T-helper 17 cell (primary cell): ENCODE data around the gene DDOST. TPM values are rescaled to one million over a fixed set of nuclear protein-coding genes. Genes with fewer than 3 reads are reported as not detected.
A peak's percentile ranks its signal among the peaks of the same experiment; 100 is the strongest.

Experiments used
- ATAC-seq: fragments of 150-1000 bp; cut with Tn5 transposase; 2 replicates; pipeline ENCODE4 v1.10.0; 2021; ENCODE audit warnings: mild to moderate bottlenecking, moderate library complexity
- DNase-seq, 3 donors: peaks; one replicate each; pipeline versions ENCODE4 v3.0.0 to v3.0.0-alpha.2; 2020 to 2021
- H3K9me3 ChIP-seq: one replicate; pipeline ENCODE4 v1.7.0; 2013; ENCODE audit warnings: low read length, mild to moderate bottlenecking; ENCODE audit not compliant: control insufficient read depth, poor library complexity, severe bottlenecking
- H3K27ac Mint-ChIP-seq: one replicate; pipeline ENCODE4 v1.8.0; 2022; ENCODE audit warnings: mild to moderate bottlenecking, moderate library complexity, mixed read lengths
- H3K27me3 Mint-ChIP-seq: one replicate; pipeline ENCODE4 v1.8.0; 2022; ENCODE audit warnings: mixed read lengths
- H3K36me3 Mint-ChIP-seq: one replicate; pipeline ENCODE4 v1.8.0; 2022; ENCODE audit warnings: low read depth, mixed read lengths
- H3K4me1 Mint-ChIP-seq: one replicate; pipeline ENCODE4 v1.8.0; 2022; ENCODE audit warnings: mild to moderate bottlenecking, mixed read lengths
- H3K4me3 Mint-ChIP-seq: one replicate; pipeline ENCODE4 v1.8.0; 2022; ENCODE audit warnings: mild to moderate bottlenecking, moderate library complexity, mixed read lengths
- total RNA-seq, 4 donors: library from RNA in 2 of 4; stranded (reverse) in 2 of 4; gene quantifications; one replicate each; pipeline ENCODE4 v1.2.3 and lab custom pipeline; 2022 to 2026

DDOST gene
- total RNA-seq = 100 to 1,000 TPM; 104 to 112 TPM
- 94.3 to 140 reads per million in 2 donors for total RNA-seq (lab: John Stamatoyannopoulos, UW)

GRCh38 chr1:20661207-20662109 is at the start of gene DDOST:
Gene DDOST (minus strand): TSS chr1:20661369. CDS start chr1:20661350, 19 bp downstream.
- peaks cover 3% of the 10 kb centered on the region for H3K36me3 Mint-ChIP-seq
- H3K27me3 Mint-ChIP-seq = no peaks in the 10 kb centered on the region
- H3K9me3 ChIP-seq = no peaks in the 10 kb centered on the region
- H3K4me3 Mint-ChIP-seq = peak within 1 kb of the TSS; percentile 96
- H3K4me1 Mint-ChIP-seq = peaks cover 37% of the 10 kb centered on the region
- ATAC-seq = peak; percentile 96
- peak within 1 kb of the TSS; percentile 99 for H3K27ac Mint-ChIP-seq
- peak; percentile 86 to 90 (median 87) for DNase-seq

GRCh38 chr1:20710469-20711284 is 49.5 kb upstream of the DDOST start:
- H3K9me3 ChIP-seq = no peaks in the 10 kb centered on the region
- DNase-seq (no peak), ATAC-seq (no peak)
- Mint-ChIP-seq H3K27ac (no peak overlapping the region), H3K4me3 (no peak overlapping the region), H3K4me1 (peaks cover 2% of the 10 kb centered on the region), H3K27me3 (peaks cover 16% of the 10 kb centered on the region), H3K36me3 (no peaks in the 10 kb centered on the region)

- no peaks in the 10 kb centered on the region for H3K9me3 ChIP-seq
- Mint-ChIP-seq H3K36me3 (no peaks in the 10 kb centered on the region), H3K27me3 (peaks cover 11% of the 10 kb centered on the region), H3K4me3 (no peak overlapping the region), H3K27ac (no peak overlapping the region), H3K4me1 (peaks cover 2% of the 10 kb centered on the region)
- ATAC-seq (no peak), DNase-seq (no peak)
Measured at GRCh38 chr1:20709868-20710267, 48.7 kb upstream of the DDOST start.

- H3K4me1 Mint-ChIP-seq = peaks cover 2% of the 10 kb centered on the region
- ATAC-seq (no peak), DNase-seq (no peak)
- no peak overlapping the region for H3K27ac Mint-ChIP-seq
- H3K4me3 Mint-ChIP-seq = no peak overlapping the region
- no peaks in the 10 kb centered on the region for H3K36me3 Mint-ChIP-seq
- H3K9me3 ChIP-seq = no peaks in the 10 kb centered on the region
- peaks cover 11% of the 10 kb centered on the region for H3K27me3 Mint-ChIP-seq
Measured at GRCh38 chr1:20708891-20709290, 47.7 kb upstream of the DDOST start.

- DNase-seq = no peak
Measured at GRCh38 chr1:20708057-20708456, 46.9 kb upstream of the DDOST start.

GRCh38 chr1:20706841-20707240 is 45.7 kb upstream of the DDOST start:
- no peak for DNase-seq
- H3K9me3 ChIP-seq = no peaks in the 10 kb centered on the region
- peaks cover 3% of the 10 kb centered on the region for H3K36me3 Mint-ChIP-seq
- H3K4me3 Mint-ChIP-seq = no peak overlapping the region
- H3K4me1 Mint-ChIP-seq = peaks cover 2% of the 10 kb centered on the region
- peaks cover 11% of the 10 kb centered on the region for H3K27me3 Mint-ChIP-seq
- H3K27ac Mint-ChIP-seq = no peak overlapping the region
- no peak for ATAC-seq

More at GRCh38 chr1:20708057-20708456, 46.9 kb upstream of the DDOST start:
- no peaks in the 10 kb centered on the region for H3K9me3 ChIP-seq
- Mint-ChIP-seq H3K27me3 (peaks cover 11% of the 10 kb centered on the region), H3K36me3 (peaks cover 3% of the 10 kb centered on the region), H3K4me3 (no peak overlapping the region), H3K4me1 (peaks cover 2% of the 10 kb centered on the region), H3K27ac (no peak overlapping the region)
- no peak for ATAC-seq

- no peaks in the 10 kb centered on the region for H3K9me3 ChIP-seq
- no peak overlapping the region for H3K27ac Mint-ChIP-seq
- H3K27me3 Mint-ChIP-seq = peaks cover 8% of the 10 kb centered on the region
- peaks cover 2% of the 10 kb centered on the region for H3K4me1 Mint-ChIP-seq
- H3K4me3 Mint-ChIP-seq = no peak overlapping the region
- ATAC-seq (peak; percentile 36), DNase-seq (no peak)
- H3K36me3 Mint-ChIP-seq = peaks cover 3% of the 10 kb centered on the region
Measured at GRCh38 chr1:20705203-20705755, 44.1 kb upstream of the DDOST start.

- Mint-ChIP-seq H3K4me1 (peaks cover 2% of the 10 kb centered on the region), H3K4me3 (no peak overlapping the region), H3K36me3 (peaks cover 3% of the 10 kb centered on the region), H3K27ac (no peak overlapping the region), H3K27me3 (peaks cover 6% of the 10 kb centered on the region)
- no peak for DNase-seq
- ATAC-seq = no peak
- no peaks in the 10 kb centered on the region for H3K9me3 ChIP-seq
Measured at GRCh38 chr1:20704390-20705202, 43.4 kb upstream of the DDOST start.

- Mint-ChIP-seq H3K36me3 (peaks cover 3% of the 10 kb centered on the region), H3K4me1 (peaks cover under 1% of the 10 kb centered on the region), H3K27me3 (peaks cover 3% of the 10 kb centered on the region), H3K27ac (no peak overlapping the region), H3K4me3 (no peak overlapping the region)
- no peak for DNase-seq
- ATAC-seq = no peak
- H3K9me3 ChIP-seq = no peaks in the 10 kb centered on the region
Measured at GRCh38 chr1:20703124-20703756, 42.1 kb upstream of the DDOST start.

- H3K9me3 ChIP-seq = no peaks in the 10 kb centered on the region
- Mint-ChIP-seq H3K27ac (no peak overlapping the region), H3K27me3 (no peaks in the 10 kb centered on the region), H3K4me1 (no peaks in the 10 kb centered on the region), H3K4me3 (no peak overlapping the region), H3K36me3 (peaks cover 3% of the 10 kb centered on the region)
- ATAC-seq = no peak
- DNase-seq = no peak
Measured at GRCh38 chr1:20702416-20702815, 41.2 kb upstream of the DDOST start.

- ATAC-seq (no peak), DNase-seq (no peak)
- H3K4me1 Mint-ChIP-seq = peaks cover 1% of the 10 kb centered on the region
- H3K27ac Mint-ChIP-seq = no peak overlapping the region
- H3K9me3 ChIP-seq = no peaks in the 10 kb centered on the region
- no peaks in the 10 kb centered on the region for H3K27me3 Mint-ChIP-seq
- no peak overlapping the region for H3K4me3 Mint-ChIP-seq
- H3K36me3 Mint-ChIP-seq = peaks cover 3% of the 10 kb centered on the region
Measured at GRCh38 chr1:20701847-20702246, 40.7 kb upstream of the DDOST start.

GRCh38 chr1:20701446-20701845 is 40.3 kb upstream of the DDOST start:
- ATAC-seq = no peak
- Mint-ChIP-seq H3K4me3 (no peak overlapping the region), H3K27ac (no peak overlapping the region), H3K36me3 (peaks cover 3% of the 10 kb centered on the region), H3K27me3 (no peaks in the 10 kb centered on the region), H3K4me1 (peaks cover 4% of the 10 kb centered on the region)
- no peaks in the 10 kb centered on the region for H3K9me3 ChIP-seq
- DNase-seq = no peak
